ENCODE measurements around the gene GPR119. TPM values are rescaled to one million over a fixed set of nuclear protein-coding genes. Genes with fewer than 3 reads are reported as not detected.
"Not testable (repeated sequence)": the region's sequence is repeated elsewhere in the genome, so short reads cannot be mapped to it uniquely, and the experiment has no call there.

The GPR119 gene
- total RNA-seq, 1 donor from 2014 or later = not detected

GRCh38 chrX:130339408-130340222 lies 45.9 kb downstream of the GPR119 start, which contains the start of gene SLC25A14:
TSS of gene SLC25A14 (plus strand) at chrX:130339919. CDS start at chrX:130340279, 360 bp downstream.
- TF ChIP-seq, protein P1, sequence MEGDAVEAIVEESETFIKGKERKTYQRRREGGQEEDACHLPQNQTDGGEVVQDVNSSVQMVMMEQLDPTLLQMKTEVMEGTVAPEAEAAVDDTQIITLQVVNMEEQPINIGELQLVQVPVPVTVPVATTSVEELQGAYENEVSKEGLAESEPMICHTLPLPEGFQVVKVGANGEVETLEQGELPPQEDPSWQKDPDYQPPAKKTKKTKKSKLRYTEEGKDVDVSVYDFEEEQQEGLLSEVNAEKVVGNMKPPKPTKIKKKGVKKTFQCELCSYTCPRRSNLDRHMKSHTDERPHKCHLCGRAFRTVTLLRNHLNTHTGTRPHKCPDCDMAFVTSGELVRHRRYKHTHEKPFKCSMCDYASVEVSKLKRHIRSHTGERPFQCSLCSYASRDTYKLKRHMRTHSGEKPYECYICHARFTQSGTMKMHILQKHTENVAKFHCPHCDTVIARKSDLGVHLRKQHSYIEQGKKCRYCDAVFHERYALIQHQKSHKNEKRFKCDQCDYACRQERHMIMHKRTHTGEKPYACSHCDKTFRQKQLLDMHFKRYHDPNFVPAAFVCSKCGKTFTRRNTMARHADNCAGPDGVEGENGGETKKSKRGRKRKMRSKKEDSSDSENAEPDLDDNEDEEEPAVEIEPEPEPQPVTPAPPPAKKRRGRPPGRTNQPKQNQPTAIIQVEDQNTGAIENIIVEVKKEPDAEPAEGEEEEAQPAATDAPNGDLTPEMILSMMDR (IDR thresholded peaks at IDR 0.05) = no peak
- no peaks in the 10 kb centered on the region for H3K27me3 Mint-ChIP-seq (ENCODE audit: unreplicated experiment)
- peaks cover 11% of the 10 kb centered on the region for H3K4me1 Mint-ChIP-seq (ENCODE audit: unreplicated experiment)
- DNase-seq (ENCODE audit: extremely low spot score, unreplicated experiment) = peak; percentile 86
- peak within 1 kb of the TSS; percentile 71 for H3K27ac Mint-ChIP-seq (ENCODE audit: unreplicated experiment)
- H3K4me3 Mint-ChIP-seq (ENCODE audit: unreplicated experiment) = peak within 1 kb of the TSS; percentile 92
- H3K9me3 Mint-ChIP-seq (ENCODE audit: unreplicated experiment) = no peaks in the 10 kb centered on the region
- no peaks in the 10 kb centered on the region for H3K36me3 Mint-ChIP-seq (ENCODE audit: unreplicated experiment)

GRCh38 chrX:130338869-130339268 lies 46.6 kb downstream of the GPR119 start:
- peaks cover 11% of the 10 kb centered on the region for H3K4me1 Mint-ChIP-seq (ENCODE audit: unreplicated experiment)
- DNase-seq (ENCODE audit: extremely low spot score, unreplicated experiment); H3K36me3 Mint-ChIP-seq (ENCODE audit: unreplicated experiment); H3K27me3 Mint-ChIP-seq (ENCODE audit: unreplicated experiment); H3K27ac Mint-ChIP-seq (ENCODE audit: unreplicated experiment); H3K9me3 Mint-ChIP-seq (ENCODE audit: unreplicated experiment): not testable (repeated sequence)
- H3K4me3 Mint-ChIP-seq (ENCODE audit: unreplicated experiment) = peak overlapping the region; percentile 92

DNA sequence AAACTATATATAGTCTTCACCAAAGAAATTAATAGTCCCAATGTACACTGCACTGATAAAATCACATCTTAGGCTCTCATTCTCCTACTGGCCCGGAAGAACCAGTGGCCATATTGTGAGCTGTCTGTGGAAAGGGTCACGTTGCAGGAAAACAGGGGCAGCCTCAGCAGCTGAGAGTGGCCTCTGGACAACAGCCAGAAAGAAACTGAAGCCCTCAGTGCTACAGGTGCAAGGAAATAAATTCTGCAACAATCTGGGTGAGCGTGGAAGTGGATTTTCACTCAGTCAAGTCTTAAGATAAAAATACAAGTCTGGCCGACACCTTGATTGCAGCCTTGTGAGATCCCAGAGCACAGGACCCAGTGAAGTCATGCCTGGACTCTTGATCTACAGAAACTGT lies 48.9 kb downstream of the GPR119 start:
- H3K36me3 Mint-ChIP-seq (ENCODE audit: unreplicated experiment) = no peaks in the 10 kb centered on the region
- H3K27ac Mint-ChIP-seq (ENCODE audit: unreplicated experiment) = no peak overlapping the region
- no peak overlapping the region for H3K4me3 Mint-ChIP-seq (ENCODE audit: unreplicated experiment)
- peaks cover 2% of the 10 kb centered on the region for H3K27me3 Mint-ChIP-seq (ENCODE audit: unreplicated experiment)
- H3K9me3 Mint-ChIP-seq (ENCODE audit: unreplicated experiment) = no peaks in the 10 kb centered on the region
- peaks cover 11% of the 10 kb centered on the region for H3K4me1 Mint-ChIP-seq (ENCODE audit: unreplicated experiment)
- DNase-seq (ENCODE audit: extremely low spot score, unreplicated experiment) = no peak
- TF ChIP-seq, protein P1 (IDR thresholded peaks at IDR 0.05) = no peak

Other genes starting within 250 kb of the GPR119 start
- 27.7 and 31.2 TPM in 2 replicates for gene AIFM1, start 219.8 kb downstream of the GPR119 start, total RNA-seq
- 3.6 and 4.1 TPM in 2 replicates for gene RAB33A, start 213.7 kb downstream of the GPR119 start, total RNA-seq
- gene ZNF280C, start 116.8 kb downstream of the GPR119 start, total RNA-seq = 5.6 and 6.3 TPM in 2 replicates
- 12.8 and 15.1 TPM in 2 replicates for gene SLC25A14, start 45.8 kb downstream of the GPR119 start, total RNA-seq
- gene RBMX2, start 16.3 kb upstream of the GPR119 start, total RNA-seq = 20.1 and 20.2 TPM in 2 replicates

Data from osteocyte (in vitro differentiated cells).